ENCODE measurements around the gene PTPRF.
A peak's percentile ranks its signal among the peaks of the same experiment; 100 is the strongest.

The PTPRF gene

DNA sequence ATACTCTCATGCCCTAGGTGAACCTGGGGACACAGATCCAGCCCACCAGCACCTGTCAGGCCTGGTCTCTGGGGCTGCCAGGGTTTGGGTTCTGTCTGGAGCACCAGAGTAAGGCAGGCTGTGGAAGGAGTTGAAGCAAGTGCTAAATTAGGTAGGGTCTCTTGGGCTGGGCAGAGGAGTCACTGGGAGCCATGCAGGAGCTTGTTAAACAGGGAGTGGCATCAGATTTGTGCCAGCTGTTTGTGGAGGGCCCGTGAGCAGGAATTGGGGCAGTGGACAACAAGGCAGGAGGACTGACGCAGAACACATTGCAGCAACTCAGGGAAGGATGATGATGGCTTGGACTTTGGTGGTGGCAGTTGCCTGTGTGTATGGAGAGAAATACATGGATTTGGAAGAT lies 56.3 kb downstream of the PTPRF start:
- Histone ChIP-seq H3K36me3 (replicated peaks) (peaks cover 11% of the 10 kb centered on the region), H3K4me3 (ENCODE audit: low read depth, low read length) (no peak overlapping the region), H3K27me3 (replicated peaks) (no peaks in the 10 kb centered on the region), H3K27ac (no peak overlapping the region)
- DNase-seq: no peak
- TF ChIP-seq, protein P1, sequence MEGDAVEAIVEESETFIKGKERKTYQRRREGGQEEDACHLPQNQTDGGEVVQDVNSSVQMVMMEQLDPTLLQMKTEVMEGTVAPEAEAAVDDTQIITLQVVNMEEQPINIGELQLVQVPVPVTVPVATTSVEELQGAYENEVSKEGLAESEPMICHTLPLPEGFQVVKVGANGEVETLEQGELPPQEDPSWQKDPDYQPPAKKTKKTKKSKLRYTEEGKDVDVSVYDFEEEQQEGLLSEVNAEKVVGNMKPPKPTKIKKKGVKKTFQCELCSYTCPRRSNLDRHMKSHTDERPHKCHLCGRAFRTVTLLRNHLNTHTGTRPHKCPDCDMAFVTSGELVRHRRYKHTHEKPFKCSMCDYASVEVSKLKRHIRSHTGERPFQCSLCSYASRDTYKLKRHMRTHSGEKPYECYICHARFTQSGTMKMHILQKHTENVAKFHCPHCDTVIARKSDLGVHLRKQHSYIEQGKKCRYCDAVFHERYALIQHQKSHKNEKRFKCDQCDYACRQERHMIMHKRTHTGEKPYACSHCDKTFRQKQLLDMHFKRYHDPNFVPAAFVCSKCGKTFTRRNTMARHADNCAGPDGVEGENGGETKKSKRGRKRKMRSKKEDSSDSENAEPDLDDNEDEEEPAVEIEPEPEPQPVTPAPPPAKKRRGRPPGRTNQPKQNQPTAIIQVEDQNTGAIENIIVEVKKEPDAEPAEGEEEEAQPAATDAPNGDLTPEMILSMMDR (IDR thresholded peaks at IDR 0.05; ENCODE audit: low read depth, low read length, missing control alignments): no peak
- in situ Hi-C loops (cut with HindIII; ENCODE audit: low pct_ligation_motif_present, low sequenced_read_pairs): no loop called here

DNA sequence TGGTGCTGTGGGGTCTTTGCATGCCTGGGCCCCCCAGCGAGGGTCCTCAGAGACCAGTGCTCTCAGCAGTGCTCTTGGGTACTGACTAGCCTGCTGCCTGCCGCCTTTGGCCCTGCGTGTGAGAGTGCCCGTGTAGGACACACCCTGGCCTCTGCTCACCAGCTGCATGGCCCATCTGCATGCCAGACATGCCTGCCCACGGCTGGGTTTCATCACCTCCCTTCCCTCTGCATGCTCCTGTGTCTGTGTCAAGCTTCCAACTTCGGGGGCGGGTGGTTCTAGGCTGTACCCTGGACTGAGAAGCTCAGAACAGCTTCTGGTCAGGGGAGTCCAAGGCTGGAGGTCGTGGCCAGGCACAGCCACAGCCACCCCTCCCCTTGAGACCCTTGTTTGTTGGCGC lies 56.9 kb downstream of the PTPRF start:
- H3K27ac ChIP-seq: no peak overlapping the region
- H3K4me3 ChIP-seq (ENCODE audit: low read depth, low read length): no peak overlapping the region
- DNase-seq: no peak
- no peaks in the 10 kb centered on the region for H3K27me3 ChIP-seq (replicated peaks)
- peaks cover 15% of the 10 kb centered on the region for H3K36me3 ChIP-seq (replicated peaks)
- in situ Hi-C loops (cut with HindIII; ENCODE audit: low pct_ligation_motif_present, low sequenced_read_pairs): no loop called here
- TF ChIP-seq, protein P1 (IDR thresholded peaks at IDR 0.05; ENCODE audit: low read depth, low read length, missing control alignments): no peak

DNA sequence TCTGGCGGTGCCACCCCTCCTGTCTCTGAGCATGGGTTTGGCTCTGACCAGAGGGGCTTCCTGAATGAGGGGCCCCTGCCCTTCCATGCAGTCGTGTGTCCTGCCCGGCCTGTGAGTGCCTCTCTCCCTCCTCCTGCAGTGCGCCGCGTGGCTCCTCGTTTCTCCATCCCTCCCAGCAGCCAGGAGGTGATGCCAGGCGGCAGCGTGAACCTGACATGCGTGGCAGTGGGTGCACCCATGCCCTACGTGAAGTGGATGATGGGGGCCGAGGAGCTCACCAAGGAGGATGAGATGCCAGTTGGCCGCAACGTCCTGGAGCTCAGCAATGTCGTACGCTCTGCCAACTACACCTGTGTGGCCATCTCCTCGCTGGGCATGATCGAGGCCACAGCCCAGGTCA lies 57.9 kb downstream of the PTPRF start:
- H3K36me3 ChIP-seq (replicated peaks): peaks cover 22% of the 10 kb centered on the region
- TF ChIP-seq, protein P1 (IDR thresholded peaks at IDR 0.05; ENCODE audit: low read depth, low read length, missing control alignments): no peak
- H3K27ac ChIP-seq: no peak overlapping the region
- H3K27me3 ChIP-seq (replicated peaks): no peaks in the 10 kb centered on the region
- no peak for DNase-seq
- no peak overlapping the region for H3K4me3 ChIP-seq (ENCODE audit: low read depth, low read length)
- in situ Hi-C loops (cut with HindIII; ENCODE audit: low pct_ligation_motif_present, low sequenced_read_pairs): no loop called here

DNA sequence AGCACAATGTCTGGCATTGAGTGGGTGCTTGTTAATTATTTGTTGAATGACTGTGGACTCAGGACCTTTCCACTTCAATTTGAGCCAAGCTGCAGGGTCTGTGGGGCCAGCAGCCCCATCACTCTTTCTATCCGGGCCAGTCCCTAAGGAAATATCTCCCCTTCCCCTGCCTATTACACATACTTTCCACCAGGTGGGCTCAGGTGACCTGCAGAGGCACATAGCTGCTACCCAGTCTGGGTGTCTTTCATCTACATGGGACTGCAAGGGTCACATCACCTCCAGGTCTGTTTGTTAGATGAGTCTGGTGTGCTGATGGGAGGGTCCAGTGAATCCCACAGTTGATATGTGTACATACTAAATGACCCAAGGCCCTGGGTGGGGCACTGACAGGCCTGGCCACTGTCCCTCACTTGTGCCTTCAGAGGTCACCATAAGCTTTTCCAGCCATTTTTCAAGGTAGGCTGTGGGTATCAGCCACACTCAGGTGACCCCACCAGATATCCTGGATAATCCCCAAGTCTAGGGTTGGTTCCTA lies 59.8 kb downstream of the PTPRF start:
- no peaks in the 10 kb centered on the region for H3K27me3 ChIP-seq (replicated peaks)
- no peak overlapping the region for H3K4me3 ChIP-seq (ENCODE audit: low read depth, low read length)
- H3K27ac ChIP-seq: no peak overlapping the region
- in situ Hi-C loops (cut with HindIII; ENCODE audit: low pct_ligation_motif_present, low sequenced_read_pairs): no loop called here
- DNase-seq: no peak
- peaks cover 29% of the 10 kb centered on the region for H3K36me3 ChIP-seq (replicated peaks)
- TF ChIP-seq, protein P1 (IDR thresholded peaks at IDR 0.05; ENCODE audit: low read depth, low read length, missing control alignments): peak; percentile 31

DNA sequence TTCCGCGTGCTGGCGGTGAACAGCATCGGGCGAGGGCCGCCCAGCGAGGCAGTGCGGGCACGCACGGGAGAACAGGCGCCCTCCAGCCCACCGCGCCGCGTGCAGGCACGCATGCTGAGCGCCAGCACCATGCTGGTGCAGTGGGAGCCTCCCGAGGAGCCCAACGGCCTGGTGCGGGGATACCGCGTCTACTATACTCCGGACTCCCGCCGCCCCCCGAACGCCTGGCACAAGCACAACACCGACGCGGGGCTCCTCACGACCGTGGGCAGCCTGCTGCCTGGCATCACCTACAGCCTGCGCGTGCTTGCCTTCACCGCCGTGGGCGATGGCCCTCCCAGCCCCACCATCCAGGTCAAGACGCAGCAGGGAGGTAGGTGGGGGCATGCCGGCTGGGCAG lies 60.5 kb downstream of the PTPRF start:
- TF ChIP-seq, protein P1 (IDR thresholded peaks at IDR 0.05; ENCODE audit: low read depth, low read length, missing control alignments): no peak
- Histone ChIP-seq H3K27ac (no peak overlapping the region), H3K4me3 (ENCODE audit: low read depth, low read length) (no peak overlapping the region), H3K27me3 (replicated peaks) (no peaks in the 10 kb centered on the region), H3K36me3 (replicated peaks) (peaks cover 29% of the 10 kb centered on the region)
- no peak for DNase-seq
- in situ Hi-C loops (cut with HindIII; ENCODE audit: low pct_ligation_motif_present, low sequenced_read_pairs): no loop called here

DNA sequence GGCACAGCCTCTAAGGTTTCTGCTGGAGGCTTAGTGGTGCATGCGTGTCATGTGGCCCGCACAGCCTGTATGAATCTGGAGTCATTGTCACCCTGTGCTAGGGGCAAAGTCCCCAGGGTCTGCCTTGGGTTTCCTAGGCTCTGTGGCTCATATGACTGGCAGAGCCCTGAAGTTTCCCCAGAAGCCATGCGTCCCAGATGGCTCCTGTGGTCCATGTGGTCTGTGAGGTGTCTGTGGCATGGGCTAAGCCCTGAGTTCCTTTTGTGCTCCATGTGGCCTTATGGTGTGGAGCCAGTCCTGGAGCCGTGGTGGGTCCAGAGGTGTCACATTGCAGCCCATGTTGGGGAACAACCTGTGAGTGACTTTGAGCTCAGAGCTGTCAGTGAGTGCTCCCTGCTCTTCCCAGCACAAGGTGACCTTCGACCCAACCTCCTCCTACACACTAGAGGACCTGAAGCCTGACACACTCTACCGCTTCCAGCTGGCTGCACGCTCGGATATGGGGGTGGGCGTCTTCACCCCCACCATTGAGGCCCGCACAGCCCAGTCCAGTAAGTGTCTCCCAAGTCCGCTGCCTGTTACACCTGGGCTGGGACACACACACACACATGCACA lies 61.5 kb downstream of the PTPRF start:
- no peak for DNase-seq
- in situ Hi-C loops (cut with HindIII; ENCODE audit: low pct_ligation_motif_present, low sequenced_read_pairs): no loop called here
- H3K27me3 ChIP-seq (replicated peaks): no peaks in the 10 kb centered on the region
- H3K4me3 ChIP-seq (ENCODE audit: low read depth, low read length): no peak overlapping the region
- H3K27ac ChIP-seq: no peak overlapping the region
- TF ChIP-seq, protein P1 (IDR thresholded peaks at IDR 0.05; ENCODE audit: low read depth, low read length, missing control alignments): no peak
- H3K36me3 ChIP-seq (replicated peaks): peaks cover 29% of the 10 kb centered on the region

Measured in brain microvascular endothelial cell (primary cell).